Omental fat pad (tissue), 4 donors: Measurements from ENCODE around the gene TRIP10. TPM values are rescaled to one million over a fixed set of nuclear protein-coding genes. Genes with fewer than 3 reads are reported as not detected.
"Not testable (repeated sequence)": the region's sequence is repeated elsewhere in the genome, so short reads cannot be mapped to it uniquely, and the experiment has no call there.

Source experiments
- ATAC-seq: fragments of 150-250 bp; one replicate; pipeline ENCODE4 v1.9.1; 2016; ENCODE audit warnings: mild to moderate bottlenecking, moderate library complexity; ENCODE audit not compliant: low FRiP score
- DNase-seq: peaks from one replicate; pipeline ENCODE4 v3.0.0-alpha.2; 2019; ENCODE audit warnings: low spot score
- total RNA-seq, 4 donors: library from RNA; depleted of rRNA; stranded (reverse); fragments of >200 nt; gene quantifications; one replicate each; pipeline ENCODE4 v1.1.0, GENCODE V29; 2016
- TF ChIP-seq, protein P1 (sequence below), 3 donors: fragments of 450-650 bp; IDR thresholded peaks; one replicate each; pipeline ENCODE4 v1.5.1; 2016 to 2017; ENCODE audit warnings: antibody characterized with exemption in 3 of 3, mild to moderate bottlenecking in 3 of 3, moderate library complexity in 2 of 3

Gene TRIP10
- total RNA-seq, 4 donors from 2014 or later = 42.5 to 110 (median 66.6) TPM

DNA sequence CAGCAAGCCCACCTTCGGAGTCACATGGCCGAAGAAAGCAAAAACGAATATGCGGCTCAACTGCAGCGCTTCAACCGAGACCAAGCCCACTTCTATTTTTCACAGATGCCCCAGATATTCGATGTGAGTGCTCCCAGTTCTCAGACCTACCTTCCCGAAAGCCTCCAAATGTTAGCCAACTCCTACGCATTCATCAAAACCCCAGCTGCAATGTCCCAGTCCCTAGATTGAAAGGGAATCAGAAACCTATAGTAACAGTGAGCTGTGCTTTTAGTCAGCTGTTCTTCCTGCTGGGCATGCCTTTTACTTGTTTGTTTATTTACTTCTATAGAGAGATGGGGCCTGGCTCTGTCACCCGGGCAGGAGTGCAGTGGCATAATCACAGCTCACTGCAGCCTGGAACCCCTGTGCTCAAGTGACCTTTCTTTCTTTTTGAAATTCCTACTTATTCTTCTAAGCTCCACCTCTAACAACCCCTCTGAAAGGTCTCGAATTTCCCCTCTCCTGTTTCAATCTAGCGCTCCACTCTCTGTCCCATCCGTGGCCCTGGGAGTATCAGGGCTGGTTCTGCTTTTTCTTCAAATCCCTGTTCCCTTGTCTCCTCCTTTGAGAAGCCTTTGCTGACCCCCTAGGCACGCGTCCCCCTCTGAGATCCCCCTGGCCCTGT lies 4.4 kb downstream of the TRIP10 start:
- TF ChIP-seq, protein P1, sequence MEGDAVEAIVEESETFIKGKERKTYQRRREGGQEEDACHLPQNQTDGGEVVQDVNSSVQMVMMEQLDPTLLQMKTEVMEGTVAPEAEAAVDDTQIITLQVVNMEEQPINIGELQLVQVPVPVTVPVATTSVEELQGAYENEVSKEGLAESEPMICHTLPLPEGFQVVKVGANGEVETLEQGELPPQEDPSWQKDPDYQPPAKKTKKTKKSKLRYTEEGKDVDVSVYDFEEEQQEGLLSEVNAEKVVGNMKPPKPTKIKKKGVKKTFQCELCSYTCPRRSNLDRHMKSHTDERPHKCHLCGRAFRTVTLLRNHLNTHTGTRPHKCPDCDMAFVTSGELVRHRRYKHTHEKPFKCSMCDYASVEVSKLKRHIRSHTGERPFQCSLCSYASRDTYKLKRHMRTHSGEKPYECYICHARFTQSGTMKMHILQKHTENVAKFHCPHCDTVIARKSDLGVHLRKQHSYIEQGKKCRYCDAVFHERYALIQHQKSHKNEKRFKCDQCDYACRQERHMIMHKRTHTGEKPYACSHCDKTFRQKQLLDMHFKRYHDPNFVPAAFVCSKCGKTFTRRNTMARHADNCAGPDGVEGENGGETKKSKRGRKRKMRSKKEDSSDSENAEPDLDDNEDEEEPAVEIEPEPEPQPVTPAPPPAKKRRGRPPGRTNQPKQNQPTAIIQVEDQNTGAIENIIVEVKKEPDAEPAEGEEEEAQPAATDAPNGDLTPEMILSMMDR (IDR thresholded peaks at IDR 0.05) = no peak
- DNase-seq (no peak), ATAC-seq (no peak)

DNA sequence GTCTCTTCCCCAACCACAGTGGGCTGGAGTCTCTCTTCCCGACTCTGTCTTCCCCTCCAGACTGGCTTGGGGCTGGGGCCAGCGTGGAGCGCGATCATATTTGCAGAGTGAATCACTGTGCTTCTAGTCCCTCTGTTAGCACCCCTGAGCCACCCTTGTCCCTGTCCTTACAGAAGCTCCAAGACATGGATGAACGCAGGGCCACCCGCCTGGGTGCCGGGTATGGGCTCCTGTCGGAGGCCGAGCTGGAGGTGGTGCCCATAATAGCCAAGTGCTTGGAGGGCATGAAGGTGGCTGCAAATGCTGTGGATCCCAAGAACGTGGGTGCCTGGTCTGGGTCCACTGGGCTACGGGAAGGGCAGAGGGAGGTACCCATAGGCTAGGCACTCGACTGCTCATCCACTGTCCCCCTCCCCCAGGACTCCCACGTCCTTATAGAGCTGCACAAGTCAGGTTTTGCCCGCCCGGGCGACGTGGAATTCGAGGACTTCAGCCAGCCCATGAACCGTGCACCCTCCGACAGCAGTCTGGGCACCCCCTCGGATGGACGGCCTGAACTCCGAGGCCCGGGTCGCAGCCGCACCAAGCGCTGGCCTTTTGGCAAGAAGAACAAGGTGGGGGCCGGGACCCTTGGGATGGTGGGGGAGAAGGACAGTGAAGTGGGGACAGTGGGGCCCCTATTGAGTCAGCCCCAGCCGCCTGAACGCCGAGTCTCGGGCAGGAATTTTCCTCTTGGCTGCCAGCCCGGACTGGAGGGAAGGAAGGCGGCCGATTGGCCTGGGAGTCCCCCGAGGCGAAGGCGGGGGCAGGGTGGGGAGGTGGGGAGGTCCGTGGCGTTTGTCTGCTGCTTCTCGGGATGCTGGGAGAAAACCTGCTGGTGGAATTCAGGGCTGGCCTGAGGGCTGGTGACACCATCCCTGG lies 5.2 kb downstream of the TRIP10 start:
- TF ChIP-seq, protein P1 (IDR thresholded peaks at IDR 0.05) = no peak
- ATAC-seq (peak; percentile 46), DNase-seq (no peak)

DNA sequence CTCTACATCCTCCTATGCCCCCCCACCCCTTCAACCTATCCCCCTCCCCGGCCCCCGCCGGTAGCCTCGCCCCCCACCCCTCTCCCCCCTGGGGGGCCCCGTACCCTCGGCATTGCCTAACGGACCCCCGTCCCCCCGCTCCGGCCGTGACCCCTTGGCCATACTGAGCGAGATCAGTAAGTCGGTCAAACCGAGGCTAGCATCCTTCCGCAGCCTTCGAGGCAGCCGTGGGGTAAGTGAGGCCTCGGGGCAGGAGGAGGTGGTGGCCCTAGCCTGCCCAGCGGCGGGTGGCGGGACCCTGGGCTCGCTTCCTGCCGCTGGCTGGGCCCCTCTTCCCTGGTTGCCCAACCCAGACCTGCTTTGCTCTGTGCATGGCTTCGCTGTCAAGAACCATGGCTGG lies 6.5 kb downstream of the TRIP10 start:
- TF ChIP-seq, protein P1 (IDR thresholded peaks at IDR 0.05) = no peak
- ATAC-seq (no peak), DNase-seq (no peak)

DNA sequence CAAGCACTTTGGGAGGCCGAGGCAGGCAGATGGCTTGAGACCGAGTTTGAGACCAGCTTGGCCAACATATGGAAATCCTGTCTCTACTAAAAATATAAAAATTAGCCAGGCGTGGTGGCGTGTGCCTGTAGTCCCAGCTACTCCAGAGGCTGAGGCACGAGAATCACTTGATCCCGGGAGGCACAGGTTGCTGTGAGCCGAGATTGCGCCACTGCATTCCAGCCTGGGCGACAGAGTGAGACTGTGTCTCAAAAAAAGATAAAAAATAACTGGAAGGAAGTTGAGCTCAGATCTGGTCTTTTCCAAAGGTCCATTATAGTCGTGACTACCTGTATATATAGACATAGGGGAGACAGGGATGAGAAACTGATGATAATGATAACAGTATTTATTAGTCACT lies 9.1 kb downstream of the TRIP10 start:
- ATAC-seq, DNase-seq: not testable (repeated sequence)

DNA sequence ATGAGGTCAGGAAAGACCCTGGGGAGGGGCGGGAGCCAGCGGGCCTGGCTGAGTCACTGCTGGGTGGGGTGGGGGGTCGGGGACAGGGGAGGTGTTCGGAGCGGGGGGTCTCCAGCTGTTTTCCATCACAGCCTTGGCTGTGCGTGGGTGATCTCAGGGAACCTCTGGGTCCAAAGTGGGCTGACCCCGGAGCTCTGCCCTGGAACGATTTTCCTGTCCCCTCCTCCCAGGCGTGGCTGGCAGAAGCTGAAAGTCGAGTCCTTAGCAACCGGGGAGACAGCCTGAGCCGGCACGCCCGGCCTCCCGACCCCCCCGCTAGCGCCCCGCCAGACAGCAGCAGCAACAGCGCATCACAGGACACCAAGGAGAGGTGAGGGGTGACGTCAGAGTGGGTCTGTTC lies 10.6 kb downstream of the TRIP10 start:
- DNase-seq (no peak), ATAC-seq (no peak)
- TF ChIP-seq, protein P1 (IDR thresholded peaks at IDR 0.05) = no peak

DNA sequence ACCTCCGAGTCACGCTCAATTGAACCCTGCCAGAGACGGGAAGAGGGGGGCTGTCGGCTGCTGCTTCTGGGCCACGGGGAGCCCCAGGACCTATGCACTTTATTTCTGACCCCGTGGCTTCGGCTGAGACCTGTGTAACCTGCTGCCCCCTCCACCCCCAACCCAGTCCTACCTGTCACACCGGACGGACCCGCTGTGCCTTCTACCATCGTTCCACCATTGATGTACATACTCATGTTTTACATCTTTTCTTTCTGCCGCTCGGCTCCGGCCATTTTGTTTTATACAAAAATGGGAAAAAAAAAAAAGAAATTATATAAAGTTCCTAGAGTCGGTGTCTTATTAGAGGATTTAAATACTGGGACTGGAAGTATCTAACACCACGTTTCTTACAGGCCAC lies 11.7 kb downstream of the TRIP10 start:
- no peak for ATAC-seq
- DNase-seq = no peak
- TF ChIP-seq, protein P1 (IDR thresholded peaks at IDR 0.05) = no peak

DNA sequence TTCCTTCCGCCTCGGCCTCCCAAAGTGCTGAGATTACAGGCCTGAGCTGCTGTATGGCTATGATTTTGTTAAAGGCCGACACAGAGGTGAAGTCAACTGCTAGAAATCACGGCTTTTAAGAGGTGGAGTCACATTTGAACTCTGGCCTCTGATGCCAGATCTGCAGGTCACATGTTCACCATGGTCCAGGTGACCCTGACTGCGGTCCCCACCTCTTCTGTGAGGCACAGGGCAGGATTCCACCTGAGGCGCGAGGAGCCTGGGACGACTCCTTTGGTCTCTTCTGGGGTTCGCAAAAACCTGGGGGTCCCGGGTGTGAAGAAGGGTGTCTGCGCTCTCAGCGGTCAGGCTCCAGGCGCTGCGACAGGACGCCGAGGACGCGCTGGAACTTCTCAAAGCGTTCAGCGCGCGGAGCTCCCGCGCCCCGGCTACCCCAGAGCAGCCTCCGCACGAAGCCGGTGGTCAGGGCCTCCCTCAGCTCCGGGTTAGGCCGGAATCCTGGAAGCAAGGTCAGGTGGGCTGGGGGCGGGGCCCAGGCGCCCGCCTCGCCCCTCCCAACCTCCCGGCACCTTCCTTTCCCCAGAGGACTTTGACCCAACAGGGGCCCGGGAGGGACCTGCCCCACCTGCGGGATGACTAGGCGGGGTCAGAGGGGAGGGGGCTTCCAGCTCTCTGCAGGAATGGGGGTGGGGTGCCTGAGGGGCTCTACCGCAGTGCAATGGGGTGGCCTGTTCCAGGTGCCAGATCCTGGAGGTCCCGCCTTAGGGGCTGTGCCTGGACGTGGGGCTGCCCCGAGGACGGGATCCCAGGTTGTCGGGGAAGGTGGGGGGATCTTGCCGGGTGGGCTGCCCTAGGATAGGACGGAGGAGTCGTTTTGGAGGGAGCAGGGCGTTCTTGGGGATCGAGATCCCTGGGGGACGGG lies 13.0 kb downstream of the TRIP10 start:
- DNase-seq = no peak
- TF ChIP-seq, protein P1 (IDR thresholded peaks at IDR 0.05) = no peak
- no peak for ATAC-seq
